K562 (cell line): ENCODE data around the gene INO80. TPM values are rescaled to one million over a fixed set of nuclear protein-coding genes. Genes with fewer than 3 reads are reported as not detected.

ENCODE experiments used
- ATF3 ChIP-seq, 2 experiments: fragments of 450-650 bp in 1 of 2; sonication (generic) in 1 of 2; formaldehyde crosslinking in 1 of 2; IDR thresholded peaks in 1 of 2; conservative IDR thresholded peaks in 1 of 2; 2 replicates each; pipeline versions ENCODE4 v1.6.1 to v1.8.1; 2016 to 2023; ENCODE audit warnings: mild to moderate bottlenecking in 2 of 2, moderate library complexity in 2 of 2, inconsistent platforms in 1 of 2, missing genetic modification reagents in 1 of 2
- CREM ChIP-seq: IDR thresholded peaks from 2 replicates; pipeline ENCODE4 v1.6.1; 2014; ENCODE audit warnings: antibody characterized with exemption, low read depth
- FIP1L1 ChIP-seq: fragments of 200-400 bp; formaldehyde crosslinking; IDR thresholded peaks from 2 replicates; pipeline ENCODE4 v1.6.1; 2018; ENCODE audit warnings: mild to moderate bottlenecking, low read depth, low read length; ENCODE audit not compliant: poor library complexity, severe bottlenecking
- FOXA3 ChIP-seq, 2 experiments: fragments of 450-650 bp in 1 of 2; sonication (generic) in 1 of 2; formaldehyde crosslinking; IDR thresholded peaks in 1 of 2; conservative IDR thresholded peaks in 1 of 2; 2 replicates each; pipeline versions ENCODE4 v1.4.0 to v1.8.0; 2020 to 2022; ENCODE audit warnings: mild to moderate bottlenecking in 2 of 2, missing genetic modification reagents in 1 of 2
- HNRNPL ChIP-seq: fragments of 200-400 bp; formaldehyde crosslinking; IDR thresholded peaks from 2 replicates; pipeline ENCODE4 v1.6.1; 2017; ENCODE audit warnings: low read depth, mild to moderate bottlenecking, low read length
- KLF13 ChIP-seq: fragments of 450-650 bp; IDR thresholded peaks from 2 replicates; pipeline ENCODE4 v1.6.1; 2016; ENCODE audit warnings: missing genetic modification characterization, low read depth, mild to moderate bottlenecking, missing compliant biosample characterization, moderate library complexity, borderline replicate concordance
- LCOR ChIP-seq: sonication (generic); formaldehyde crosslinking; IDR thresholded peaks from 2 replicates; pipeline ENCODE4 v1.8.0; 2022; ENCODE audit warnings: mild to moderate bottlenecking, missing genetic modification reagents
- MAX ChIP-seq: sonication (generic); formaldehyde crosslinking; IDR thresholded peaks from 2 replicates; pipeline ENCODE4 v1.9.0; 2022; ENCODE audit warnings: mild to moderate bottlenecking, missing genetic modification reagents
- MLLT1 ChIP-seq, 2 experiments: fragments of 450-650 bp; IDR thresholded peaks; 2 replicates each; pipeline ENCODE4 v1.6.1; 2016
- MTA3 ChIP-seq: fragments of 450-650 bp; formaldehyde crosslinking; IDR thresholded peaks from 2 replicates; pipeline ENCODE4 v1.6.1; 2017; ENCODE audit warnings: mild to moderate bottlenecking, borderline replicate concordance
- PRPF4 ChIP-seq: fragments of 200-400 bp; formaldehyde crosslinking; IDR thresholded peaks from one replicate; pipeline ENCODE4 v1.6.1; 2017; ENCODE audit warnings: low read length, low read depth, mild to moderate bottlenecking; ENCODE audit not compliant: insufficient read depth, poor library complexity, severe bottlenecking
- SRSF1 ChIP-seq: fragments of 200-400 bp; formaldehyde crosslinking; IDR thresholded peaks from 2 replicates; pipeline ENCODE4 v1.6.1; 2017; ENCODE audit warnings: mild to moderate bottlenecking, low read depth, low read length, moderate library complexity
- TGIF2 ChIP-seq: sonication (generic); formaldehyde crosslinking; IDR thresholded peaks from 2 replicates; pipeline ENCODE4 v1.8.1; 2022; ENCODE audit warnings: mild to moderate bottlenecking, missing genetic modification reagents, moderate library complexity
- USF2 ChIP-seq: sonication (generic); formaldehyde crosslinking; IDR thresholded peaks from 2 replicates; pipeline ENCODE4 v1.5.0; 2020; ENCODE audit warnings: missing genetic modification reagents
- ZNF175 ChIP-seq: fragments of 200-800 bp; sonication (Bioruptor generic); IDR thresholded peaks from 2 replicates; pipeline ENCODE4 v1.6.1; 2016; ENCODE audit warnings: low read depth, mild to moderate bottlenecking, missing genetic modification characterization, missing compliant biosample characterization
- polyA plus RNA-seq, 8 experiments: library from polyadenylated mRNA; depleted of rRNA in 4 of 8; stranded (reverse) in 5 of 8; unstranded in 3 of 8; fragments of >200 nt; fragmentation: Nextera tagmentation in 2 of 8; fragmentation: Illumina TruSeq in 1 of 8; extraction: Ambion mirVana in 2 of 8; extraction: Trizol in 1 of 8; gene quantifications; 2 replicates each; pipeline versions ENCODE4 v1.2.1 to v1.2.3, GENCODE V29; 2011 to 2014; ENCODE audit warnings: inconsistent platforms in 1 of 8, missing spikeins in 1 of 8
- total RNA-seq, 7 experiments: library from RNA; depleted of rRNA in 6 of 7; stranded (reverse); fragments of >200 nt in 6 of 7; fragmentation: Illumina TruSeq in 2 of 7; extraction: Trizol in 2 of 7; gene quantifications; 2 replicates each; pipeline versions ENCODE4 v1.2.1 to v1.2.3, GENCODE V29; 2011 to 2021; ENCODE audit warnings: low replicate concordance in 1 of 7

INO80 gene
- total and polyA plus RNA-seq, 9 of the 15 experiments (the other 6 are each of a cell fraction or from before 2014, with no cell fraction given): 1.1 to 25.7 (median 19.9) TPM

GRCh38 chr15:40952901-40953712 is 163.0 kb downstream of the INO80 start, which contains the start of gene CHAC1 (continued):
- TF ChIP-seq SRSF1 (no peak), CREM (peak; percentile 12; the same call in 1 of the 2 replicates), FIP1L1 (peak; percentile 95), ZNF175 (0 out of 2 replicates have a peak, but pooled peaks have one; percentile 14), PRPF4 (peak; percentile 91), HNRNPL (peak; percentile 90), MLLT1 (IDR thresholded peaks at IDR 0.05) (peak in 1 of 2 experiments; percentile 77; a peak in 1 of 4 replicates), TGIF2 (CRISPR knock-in tag) (0 out of 2 replicates have a peak, but pooled peaks have one; percentile 53), MTA3 (peak; percentile 98), USF2 (CRISPR knock-in tag) (no peak), FOXA3 (CRISPR knock-in tag; conservative IDR thresholded peaks at IDR 0.05 in 1 of 2, IDR thresholded peaks at IDR 0.05 in 1 of 2) (no peak), ATF3 (IDR thresholded peaks at IDR 0.05) (peak; percentile 98), ATF3 (CRISPR knock-in tag; conservative IDR thresholded peaks at IDR 0.05) (no peak), LCOR (CRISPR knock-in tag) (0 out of 2 replicates have a peak, but pooled peaks have one; percentile 58), MAX (peak; percentile 52; the same call in 1 of the 2 replicates), KLF13 (tag) (peak; percentile 63; the same call in 1 of the 2 replicates)
- TF ChIP-seq, all 486 proteins: peak for 91
